Neutrophil (primary cell): ENCODE measurements around the gene UNC80.

Source experiments
- H3K27ac ChIP-seq: fragments of 200-600 bp; sonication (generic); 2 replicates; pipeline ENCODE4 v1.5.1; 2016; ENCODE audit warnings: mild to moderate bottlenecking, moderate library complexity
- H3K27me3 ChIP-seq: fragments of 200-600 bp; sonication (generic); 2 replicates; pipeline ENCODE4 v1.6.0; 2016; ENCODE audit warnings: mild to moderate bottlenecking
- H3K36me3 ChIP-seq: fragments of 200-600 bp; sonication (generic); 2 replicates; pipeline ENCODE4 v1.5.1; 2017
- H3K4me1 ChIP-seq, 2 experiments: fragments of 200-600 bp in 1 of 2; sonication (generic) in 1 of 2; 1 replicate in 1 of 2; 2 replicates in 1 of 2; pipeline versions ENCODE4 v1.5.1 to v1.6.1; 2013 to 2016; ENCODE audit warnings: low read depth in 1 of 2, low read length in 1 of 2, mild to moderate bottlenecking in 1 of 2, moderate library complexity in 1 of 2; ENCODE audit not compliant: control insufficient read depth in 1 of 2, insufficient read depth in 1 of 2
- H3K4me3 ChIP-seq, 2 experiments: fragments of 200-600 bp in 1 of 2; sonication (generic) in 1 of 2; 1 replicate in 1 of 2; 2 replicates in 1 of 2; pipeline ENCODE4 v1.5.1; 2013 to 2016; ENCODE audit warnings: low read depth in 1 of 2, low read length in 1 of 2, mild to moderate bottlenecking in 1 of 2, moderate library complexity in 1 of 2
- H3K9me3 ChIP-seq: fragments of 200-600 bp; sonication (generic); 2 replicates; pipeline ENCODE4 v1.5.1; 2016
- CTCF ChIP-seq: fragments of 200-600 bp; sonication (generic); IDR thresholded peaks from 2 replicates; pipeline ENCODE4 v1.5.1; 2016; ENCODE audit warnings: antibody characterized with exemption

UNC80 gene

GRCh38 chr2:209809256-209809655 is 37.6 kb downstream of the UNC80 start:
- Histone ChIP-seq H3K4me1 (no peaks in the 10 kb centered on the region), H3K27me3 (no peaks in the 10 kb centered on the region), H3K36me3 (no peaks in the 10 kb centered on the region), H3K4me3 (no peak overlapping the region), H3K27ac (no peak overlapping the region), H3K9me3 (no peaks in the 10 kb centered on the region)
- no peak for TF ChIP-seq CTCF

GRCh38 chr2:209817844-209818271 is 46.2 kb downstream of the UNC80 start:
- H3K9me3 ChIP-seq, result no peaks in the 10 kb centered on the region
- H3K36me3 ChIP-seq, result no peaks in the 10 kb centered on the region
- no peak overlapping the region for H3K4me3 ChIP-seq
- no peaks in the 10 kb centered on the region for H3K27me3 ChIP-seq
- no peak overlapping the region for H3K27ac ChIP-seq
- TF ChIP-seq CTCF, result no peak
- H3K4me1 ChIP-seq, result no peaks in the 10 kb centered on the region

- no peak for TF ChIP-seq CTCF
- no peak overlapping the region for H3K27ac ChIP-seq
These were observed 47.3 kb downstream of the UNC80 start for GRCh38 chr2:209818939-209819338.

GRCh38 chr2:209821806-209822205 is 50.2 kb downstream of the UNC80 start:
- Histone ChIP-seq H3K36me3 (no peaks in the 10 kb centered on the region), H3K27ac (no peak overlapping the region), H3K27me3 (no peaks in the 10 kb centered on the region), H3K4me1 (no peaks in the 10 kb centered on the region), H3K9me3 (no peaks in the 10 kb centered on the region), H3K4me3 (no peak overlapping the region)
- no peak for TF ChIP-seq CTCF

More at GRCh38 chr2:209818939-209819338, 47.3 kb downstream of the UNC80 start:
- no peaks in the 10 kb centered on the region for H3K27me3 ChIP-seq
- no peak overlapping the region for H3K4me3 ChIP-seq
- H3K9me3 ChIP-seq, result no peaks in the 10 kb centered on the region
- no peaks in the 10 kb centered on the region for H3K36me3 ChIP-seq
- no peaks in the 10 kb centered on the region for H3K4me1 ChIP-seq

- H3K27me3 ChIP-seq, result no peaks in the 10 kb centered on the region
- H3K4me3 ChIP-seq, result no peak overlapping the region
- no peaks in the 10 kb centered on the region for H3K36me3 ChIP-seq
These were observed 51.9 kb downstream of the UNC80 start for GRCh38 chr2:209823484-209823883.

More at GRCh38 chr2:209823484-209823883, 51.9 kb downstream of the UNC80 start:
- H3K4me1 ChIP-seq, result no peaks in the 10 kb centered on the region
- H3K9me3 ChIP-seq, result no peaks in the 10 kb centered on the region
- no peak overlapping the region for H3K27ac ChIP-seq
- TF ChIP-seq CTCF, result no peak
